HG02759 (cell line): Measurements from ENCODE around the gene ZNF211.

ENCODE experiments used
- ATAC-seq: cut with Tn5 transposase; IDR thresholded peaks from one replicate; pipeline ENCODE4 v1.9.1; 2021; ENCODE audit warnings: mild to moderate bottlenecking, moderate library complexity; ENCODE audit not compliant: unreplicated experiment

ZNF211 gene

DNA sequence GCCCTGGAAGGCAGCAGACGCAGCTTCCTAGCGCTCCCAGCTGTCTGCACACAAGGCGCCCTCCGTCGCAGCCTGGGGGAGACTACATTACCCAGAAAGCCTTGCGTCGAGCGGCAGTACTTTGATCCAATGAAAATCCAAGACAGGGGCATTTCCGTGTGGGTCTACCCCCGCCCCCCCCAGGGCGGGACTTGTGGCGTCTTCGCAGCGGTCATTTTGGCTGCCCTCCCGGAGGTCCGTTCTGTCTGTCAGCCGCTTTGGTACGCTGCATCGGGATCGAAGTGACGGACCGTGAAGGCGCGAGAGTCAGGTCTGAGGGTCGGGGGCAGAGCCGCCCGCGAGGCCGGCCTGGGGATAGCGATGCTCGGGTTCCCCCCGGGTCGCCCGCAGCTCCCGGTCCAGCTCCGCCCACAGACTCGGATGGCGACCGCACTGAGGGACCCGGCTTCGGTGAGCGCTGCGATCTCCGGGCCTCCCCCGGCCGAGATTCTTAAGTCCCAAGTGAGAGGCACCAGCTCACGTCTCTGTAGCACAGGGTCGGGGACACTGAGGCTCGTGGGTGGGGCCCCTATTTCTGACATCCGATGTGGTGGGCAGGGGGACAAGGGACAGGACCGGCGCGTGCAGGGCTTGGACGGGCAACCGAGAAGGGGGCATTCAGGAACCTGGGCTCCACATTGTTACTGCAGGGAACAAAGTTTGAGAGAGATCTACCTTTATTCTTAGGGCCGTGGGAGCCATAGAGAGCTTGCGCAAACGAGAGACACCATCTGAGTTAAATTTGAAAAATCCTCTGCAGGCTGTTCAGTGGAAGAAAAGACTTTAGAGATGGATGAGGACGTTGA lies at the start of gene ZNF211:
Gene ZNF211, plus strand, starts transcription at position 182 of the 845 bp plus-strand sequence. Its CDS starts 179 bp downstream, at position 361.
- peak; percentile 97 for ATAC-seq

DNA sequence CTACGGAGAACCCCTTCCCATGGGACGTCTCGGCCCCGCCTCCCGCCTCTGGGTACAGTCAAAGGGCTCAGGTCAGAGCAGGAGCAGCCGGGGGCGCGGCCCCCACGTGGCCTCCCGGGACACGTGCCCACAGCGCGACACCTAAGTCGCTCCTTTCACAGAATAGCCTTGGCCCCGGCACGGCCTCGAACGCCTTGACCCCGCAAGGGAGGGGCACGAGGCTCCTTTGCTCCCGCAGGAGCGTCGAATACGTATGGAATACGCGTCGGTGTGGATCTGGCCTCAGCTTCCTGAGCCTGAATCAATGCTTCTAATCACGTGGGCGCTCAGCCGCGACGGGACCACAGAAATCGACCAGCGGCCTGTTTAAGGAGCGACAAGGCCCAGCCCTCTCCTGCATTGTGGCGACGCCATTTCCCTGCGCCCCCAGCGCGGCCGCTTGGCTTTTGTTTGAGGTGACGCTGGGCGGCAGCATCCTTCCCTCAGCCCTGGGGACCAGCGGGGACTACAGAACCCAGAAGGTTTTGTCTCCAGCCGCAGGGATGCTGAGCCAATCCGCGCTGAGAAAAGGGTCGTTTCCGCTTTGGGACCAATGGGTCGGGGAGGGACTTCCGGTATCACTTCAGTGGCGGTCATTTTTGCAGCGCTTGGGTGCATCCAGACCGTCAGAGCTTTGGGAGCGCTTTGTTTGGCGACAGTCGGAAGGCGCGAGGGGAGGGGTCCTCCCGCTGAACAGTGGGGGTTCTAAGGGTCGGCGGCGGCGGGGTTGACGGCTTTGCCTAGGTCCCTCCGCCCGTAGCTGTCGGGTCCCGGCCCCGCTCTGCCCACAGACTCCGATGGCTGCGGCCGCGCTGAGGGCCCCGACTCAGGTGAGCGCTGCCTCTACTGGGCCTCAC lies 49.2 kb upstream of the ZNF211 start, which contains the start of gene ZIK1:
Gene ZIK1, plus strand, starts transcription at position 625 of the 896 bp plus-strand sequence. Its CDS starts 212 bp downstream, at position 837.
- peak; percentile 91 for ATAC-seq

DNA sequence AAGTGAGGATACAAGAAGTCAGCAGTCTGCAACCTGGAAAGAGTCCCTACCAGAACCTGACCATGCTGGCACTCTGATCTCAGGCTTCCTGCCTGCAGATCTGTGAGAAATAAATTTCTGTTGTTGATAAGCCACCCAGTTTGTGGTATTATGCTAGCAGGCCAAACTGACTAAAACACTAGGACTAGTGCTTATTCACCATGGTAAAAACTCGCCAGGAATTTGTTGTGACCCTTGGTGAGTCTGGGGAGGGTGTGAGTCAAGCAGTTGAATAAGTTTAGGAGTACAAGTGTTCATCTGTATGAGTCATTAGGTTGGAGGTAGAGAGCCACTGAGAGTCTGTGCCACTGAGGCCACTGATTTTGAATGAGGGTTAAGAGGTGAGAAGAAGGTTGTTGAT lies 45.4 kb upstream of the ZNF211 start:
- ATAC-seq = no peak

DNA sequence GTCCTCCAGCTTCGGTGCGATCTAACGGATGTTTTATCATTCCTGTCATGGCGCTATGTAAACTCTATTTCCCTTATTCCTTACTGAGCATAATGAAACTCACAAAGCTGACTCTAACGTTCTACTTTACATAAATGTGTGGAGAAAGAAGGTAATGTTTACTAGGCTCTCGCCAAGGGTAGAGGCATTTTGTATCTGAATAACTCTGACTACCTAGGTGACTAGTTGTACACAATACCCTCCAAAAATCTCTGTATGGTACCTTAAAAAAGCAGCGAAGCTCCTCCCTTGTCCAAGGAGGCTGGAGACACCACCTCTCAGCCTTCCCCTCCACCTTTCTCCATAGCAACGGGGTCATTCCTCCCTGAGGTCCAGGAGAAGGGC lies 33.6 kb upstream of the ZNF211 start:
- no peak for ATAC-seq

DNA sequence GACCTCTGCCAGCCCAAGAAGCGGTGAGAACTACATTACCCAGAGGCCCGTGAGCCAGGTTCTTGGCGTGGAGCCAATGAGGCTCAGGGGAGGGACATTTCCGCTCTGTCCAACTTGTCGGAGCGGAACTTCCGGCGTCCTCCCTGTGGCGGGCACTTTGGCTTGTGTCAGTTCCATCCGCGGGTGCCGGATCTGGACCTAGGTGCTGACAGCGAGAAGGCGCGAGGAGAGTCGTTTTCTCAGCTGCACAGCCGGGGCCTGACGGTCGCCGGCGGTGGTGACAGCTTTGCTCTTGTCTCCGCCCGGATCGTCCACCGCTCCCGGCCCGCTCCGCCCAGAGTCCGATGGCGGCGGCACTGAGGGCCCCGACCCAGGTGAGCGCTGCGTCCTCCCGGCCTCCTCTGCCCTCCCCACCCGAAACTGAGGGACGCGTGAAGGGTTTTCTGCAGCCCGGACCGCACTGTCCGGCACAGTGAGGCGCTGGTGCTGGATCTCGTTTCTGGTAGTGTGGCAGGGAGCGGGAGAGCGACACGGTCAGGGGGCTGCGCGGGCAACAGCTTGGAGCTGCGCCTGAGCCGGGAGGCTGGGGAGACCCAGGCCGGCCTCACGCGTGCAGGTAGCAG lies 33.1 kb upstream of the ZNF211 start, which contains the start of gene ZNF530:
Gene ZNF530, plus strand, starts transcription at position 125 of the 623 bp plus-strand sequence. CDS start 4,461 bp downstream, outside the sequence.
- peak; percentile 96 for ATAC-seq

DNA sequence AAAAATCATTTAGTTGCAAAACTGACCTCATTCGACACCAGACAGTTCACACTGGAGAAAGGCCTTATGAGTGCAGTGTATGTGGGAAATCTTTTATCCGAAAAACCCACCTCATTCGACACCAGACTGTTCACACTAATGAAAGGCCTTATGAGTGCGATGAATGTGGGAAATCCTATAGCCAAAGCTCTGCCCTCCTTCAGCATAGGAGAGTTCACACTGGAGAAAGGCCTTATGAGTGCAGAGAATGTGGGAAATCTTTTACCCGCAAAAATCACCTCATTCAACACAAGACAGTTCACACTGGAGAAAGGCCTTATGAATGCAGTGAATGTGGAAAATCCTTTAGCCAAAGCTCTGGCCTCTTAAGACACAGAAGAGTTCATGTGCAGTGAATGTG lies 26.0 kb upstream of the ZNF211 start:
- ATAC-seq = no peak

DNA sequence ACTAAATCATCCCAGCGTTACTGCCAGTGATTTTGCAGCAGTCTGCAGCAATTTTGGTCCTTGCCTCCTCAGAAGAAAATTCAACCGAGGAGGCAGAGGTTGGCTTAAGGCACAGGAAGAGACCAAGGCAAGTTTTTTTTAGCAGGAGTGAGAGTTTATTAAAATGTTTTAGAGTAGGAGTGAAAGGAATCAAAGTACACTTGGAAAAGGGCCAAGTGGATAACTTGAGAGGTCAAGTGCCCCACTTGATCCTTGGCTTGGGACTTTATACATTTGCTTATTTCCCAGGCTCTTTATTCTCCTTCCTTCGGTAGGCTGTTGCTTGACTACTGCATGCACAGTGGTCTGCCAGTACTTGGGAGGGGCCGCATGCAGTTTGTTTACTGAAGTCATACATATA lies 21.9 kb upstream of the ZNF211 start:
- no peak for ATAC-seq

DNA sequence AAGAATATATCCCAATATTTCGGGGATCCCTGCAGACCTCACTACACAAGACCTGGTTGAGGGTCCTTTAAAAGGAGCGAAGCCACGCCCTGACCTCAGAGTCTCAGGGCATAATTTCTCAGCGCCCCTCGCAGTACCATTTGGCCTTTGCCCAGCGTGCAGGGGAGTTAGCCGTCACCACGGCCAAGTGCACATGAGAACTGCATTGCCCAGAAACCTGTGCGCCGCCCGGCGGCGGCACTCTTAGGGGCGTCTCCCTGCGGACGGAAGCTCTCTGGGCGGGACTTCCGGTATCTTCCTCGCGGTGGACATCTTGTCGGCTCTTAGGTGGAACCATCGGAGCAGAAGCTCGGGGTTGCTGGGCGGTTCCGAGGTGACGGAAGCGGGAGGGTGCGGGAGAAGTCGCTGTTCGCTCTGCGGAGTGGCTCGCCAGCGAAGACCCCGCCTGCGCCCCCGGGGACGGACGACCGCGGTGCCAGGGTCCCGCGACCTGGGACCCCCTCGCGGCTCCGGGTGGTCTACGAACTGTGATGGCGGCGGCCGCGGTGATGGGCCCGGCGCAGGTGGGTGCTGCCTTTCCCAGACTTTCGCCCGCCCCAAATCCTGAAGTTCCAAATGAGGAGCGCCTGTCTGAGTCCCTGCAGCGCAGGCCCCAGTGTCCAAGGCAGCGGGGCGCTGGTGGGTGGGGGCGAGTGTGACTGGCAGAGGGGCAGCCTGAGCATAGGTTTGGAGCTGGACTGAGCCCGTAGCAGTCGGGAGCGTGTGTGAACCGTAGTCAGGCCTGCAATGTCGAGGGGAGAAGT lies 18.8 kb upstream of the ZNF211 start, which contains the start of gene ZNF134:
Gene ZNF134, plus strand, starts transcription at position 302 of the 803 bp plus-strand sequence. CDS start 5,227 bp downstream, outside the sequence.
- peak; percentile 99 for ATAC-seq

DNA sequence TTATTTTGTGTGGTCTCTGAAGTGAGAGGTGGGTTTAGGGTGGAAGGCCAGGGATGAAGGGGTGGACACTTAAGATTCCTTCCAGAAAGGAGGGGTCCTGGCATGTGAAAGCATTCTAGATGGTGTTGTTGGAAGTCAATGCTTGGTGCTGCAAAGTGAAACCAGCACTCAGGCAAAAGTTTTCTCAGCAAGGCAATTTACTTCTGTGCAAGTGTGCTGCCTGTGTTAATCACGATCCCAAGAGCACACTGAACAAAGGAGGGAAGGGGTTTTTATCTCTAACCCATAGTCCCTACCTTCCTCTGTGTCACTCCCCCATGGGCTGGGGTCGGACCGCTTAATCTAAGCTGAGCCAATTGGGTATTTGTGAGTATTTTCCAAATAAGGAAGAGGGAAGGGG lies 17.6 kb upstream of the ZNF211 start:
- ATAC-seq = no peak

DNA sequence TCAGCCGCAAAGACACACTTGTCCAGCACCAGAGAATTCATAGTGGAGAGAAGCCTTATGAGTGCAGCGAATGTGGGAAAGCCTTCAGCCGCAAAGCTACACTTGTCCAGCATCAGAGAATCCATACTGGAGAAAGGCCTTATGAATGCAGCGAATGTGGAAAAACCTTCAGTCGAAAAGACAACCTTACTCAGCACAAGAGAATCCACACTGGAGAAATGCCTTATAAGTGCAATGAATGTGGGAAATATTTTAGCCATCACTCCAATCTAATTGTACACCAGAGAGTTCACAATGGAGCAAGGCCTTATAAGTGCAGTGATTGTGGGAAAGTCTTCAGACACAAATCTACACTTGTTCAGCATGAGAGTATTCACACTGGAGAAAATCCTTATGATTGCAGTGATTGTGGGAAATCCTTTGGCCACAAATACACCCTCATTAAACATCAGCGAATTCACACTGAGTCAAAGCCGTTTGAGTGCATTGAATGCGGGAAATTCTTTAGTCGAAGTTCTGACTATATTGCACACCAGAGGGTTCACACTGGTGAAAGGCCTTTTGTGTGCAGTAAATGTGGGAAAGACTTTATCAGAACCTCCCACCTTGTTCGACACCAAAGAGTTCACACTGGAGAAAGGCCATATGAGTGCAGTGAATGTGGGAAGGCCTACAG lies 12.2 kb upstream of the ZNF211 start:
- no peak for ATAC-seq

DNA sequence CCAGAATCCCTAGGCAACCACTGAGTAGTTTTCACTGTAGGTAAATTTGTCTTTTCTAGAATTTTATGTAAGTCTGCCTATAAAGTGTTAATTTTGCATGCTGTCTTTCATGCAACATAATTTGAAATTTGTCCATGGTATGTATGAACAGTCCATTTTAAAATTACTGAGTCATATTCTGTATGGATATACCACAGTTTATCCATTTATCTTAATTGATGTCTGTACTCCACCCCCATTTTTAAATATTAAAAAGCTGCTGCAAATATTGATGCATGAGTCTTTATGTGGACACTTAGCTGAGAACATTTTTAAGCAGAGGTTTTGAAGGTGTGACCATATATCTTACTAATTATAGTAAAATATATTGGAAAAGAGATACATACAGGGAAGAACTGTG lies 9.9 kb upstream of the ZNF211 start:
- ATAC-seq = no peak

DNA sequence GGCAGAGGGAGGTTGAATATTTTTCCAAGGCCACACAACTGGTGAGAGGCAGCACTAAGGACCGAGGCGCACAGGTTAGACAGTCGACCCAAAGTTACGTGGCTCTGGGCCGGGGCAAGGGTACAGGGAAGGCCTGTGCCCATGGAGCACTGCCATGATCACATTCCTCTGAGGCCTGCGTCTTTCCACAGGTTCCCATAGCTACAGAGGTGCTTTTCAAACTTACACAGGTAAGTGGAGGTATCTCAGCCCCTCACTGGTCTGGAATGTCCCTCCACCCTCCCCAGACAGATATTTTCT lies 814 bp downstream of the ZNF211 start:
- ATAC-seq = no peak

DNA sequence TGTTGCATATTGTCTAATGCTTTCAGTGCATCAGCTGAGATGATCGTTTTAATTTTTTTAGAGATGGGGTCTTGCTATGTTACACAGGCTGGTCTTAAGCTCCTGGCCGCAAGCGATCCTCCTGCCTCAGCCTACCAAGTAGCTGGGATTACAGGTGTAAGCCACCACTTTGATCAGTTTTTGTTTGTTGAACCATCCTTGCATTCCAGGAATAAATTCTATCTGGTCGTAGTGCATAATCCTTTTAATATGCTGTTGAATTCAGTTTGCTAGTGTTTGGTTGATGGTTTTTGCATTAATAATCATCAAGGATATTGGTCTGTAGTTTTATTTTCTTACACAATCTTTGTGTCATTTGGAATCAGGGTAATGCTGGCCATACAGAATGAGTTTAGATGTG lies 4.4 kb downstream of the ZNF211 start:
- no peak for ATAC-seq

DNA sequence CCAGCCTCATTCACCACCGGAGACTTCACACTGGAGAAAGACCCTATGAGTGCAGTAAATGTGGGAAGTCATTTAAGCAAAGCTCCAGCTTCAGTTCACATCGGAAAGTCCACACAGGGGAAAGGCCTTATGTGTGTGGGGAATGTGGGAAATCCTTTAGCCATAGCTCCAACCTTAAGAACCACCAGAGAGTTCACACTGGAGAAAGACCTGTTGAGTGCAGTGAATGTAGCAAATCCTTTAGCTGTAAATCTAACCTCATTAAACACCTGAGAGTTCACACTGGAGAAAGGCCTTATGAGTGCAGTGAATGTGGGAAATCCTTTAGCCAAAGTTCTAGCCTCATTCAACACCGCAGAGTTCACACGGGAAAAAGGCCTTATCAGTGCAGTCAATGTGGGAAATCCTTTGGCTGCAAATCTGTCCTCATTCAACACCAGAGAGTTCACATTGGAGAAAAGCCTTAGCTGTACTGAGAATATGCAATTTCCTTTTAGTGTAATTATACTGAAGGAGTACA lies 8.8 kb downstream of the ZNF211 start:
- ATAC-seq = no peak

DNA sequence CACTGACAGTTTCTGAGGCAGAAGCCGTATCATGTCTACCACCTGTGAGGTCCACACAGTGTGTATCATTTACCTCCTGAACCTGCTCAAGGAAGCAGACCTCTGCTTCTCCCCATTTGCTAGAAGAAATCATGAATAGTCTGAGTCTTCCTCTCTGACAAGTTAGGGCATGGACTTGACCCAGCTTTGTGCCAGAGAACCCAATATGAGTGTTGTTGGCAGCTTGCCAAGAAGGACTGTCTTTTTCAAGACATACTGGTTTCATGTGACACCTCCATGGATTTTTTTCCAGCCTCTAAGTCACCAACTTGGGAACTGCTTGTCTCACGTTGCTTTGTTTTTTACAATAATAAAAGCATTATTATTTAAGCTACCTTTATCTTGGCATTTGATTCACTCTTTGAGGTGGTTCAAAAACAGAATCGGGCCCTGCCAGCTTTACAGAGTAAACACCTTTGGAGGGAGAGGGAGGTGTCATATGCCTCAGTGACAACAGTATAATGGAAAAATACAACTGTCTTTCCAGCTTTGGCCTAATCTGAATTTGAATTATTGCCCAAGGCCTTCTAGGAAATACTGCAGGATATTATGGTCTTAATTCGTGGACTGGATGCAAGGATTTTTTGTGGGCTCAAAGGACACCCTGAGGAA lies 9.6 kb downstream of the ZNF211 start:
- ATAC-seq = no peak

DNA sequence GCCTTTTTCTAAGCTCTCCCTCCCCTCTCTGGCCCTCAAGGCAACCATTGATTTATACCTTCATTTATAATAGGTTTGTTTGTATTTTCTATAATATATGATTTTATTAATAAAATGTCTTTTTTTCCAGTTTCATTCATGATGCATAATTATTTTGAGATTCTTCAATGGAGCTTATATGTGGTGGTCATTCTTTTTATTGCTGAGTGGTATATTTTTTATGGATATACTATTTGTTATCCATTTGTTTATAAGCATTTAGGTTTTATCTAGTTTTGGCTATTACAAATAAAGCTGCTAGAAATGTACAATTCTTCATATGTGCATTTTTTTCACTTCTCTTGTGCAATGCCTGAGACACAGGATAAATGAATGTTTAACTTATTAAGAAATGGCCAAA lies 10.8 kb downstream of the ZNF211 start:
- no peak for ATAC-seq

DNA sequence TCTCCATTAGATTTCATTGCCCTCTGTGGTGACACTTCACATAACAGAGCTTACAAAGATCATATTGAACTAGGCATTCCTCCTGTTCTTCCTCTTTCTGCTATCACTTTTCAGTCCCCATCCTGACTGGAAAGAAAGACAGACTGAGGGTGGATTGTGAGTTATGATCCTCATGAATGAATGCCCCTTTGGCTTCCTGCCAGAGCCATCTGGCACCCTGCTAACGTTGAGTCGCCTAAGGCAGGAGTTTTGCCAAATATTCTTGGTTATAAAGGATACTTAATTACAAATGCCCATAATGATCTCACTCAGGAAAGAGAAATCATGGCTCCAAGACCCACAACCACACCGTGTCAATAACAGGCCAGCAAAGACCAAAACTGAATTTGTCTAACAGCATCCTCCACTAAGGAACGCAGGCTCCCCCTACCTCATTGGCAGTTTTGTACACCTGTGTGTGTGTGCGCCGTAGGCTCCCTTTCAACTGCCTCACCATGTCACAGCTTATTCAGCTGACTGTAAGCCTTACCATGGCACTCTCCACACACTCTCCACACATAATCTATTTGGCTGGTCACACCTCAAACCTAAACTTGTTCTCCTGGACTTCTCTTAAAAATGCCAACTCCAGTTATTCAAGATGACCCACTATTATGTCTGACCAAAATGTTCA lies 15.5 kb downstream of the ZNF211 start:
- ATAC-seq = no peak

DNA sequence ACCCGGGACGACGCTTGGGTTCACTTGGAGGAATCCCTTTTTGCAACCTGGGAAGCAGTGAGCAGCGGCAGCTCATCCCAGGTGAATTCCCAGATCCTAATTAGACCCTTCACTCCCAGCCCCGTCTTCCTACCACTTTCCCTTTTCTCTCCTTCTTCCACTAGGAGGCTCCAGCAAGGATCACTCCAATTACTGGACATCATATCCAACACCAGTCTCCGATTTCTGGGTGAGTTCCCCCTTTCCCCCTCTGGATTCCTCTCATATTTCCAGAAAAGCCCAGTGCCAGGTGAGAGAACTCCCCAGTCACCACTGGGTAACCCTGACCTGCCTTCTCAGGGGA lies 18.7 kb downstream of the ZNF211 start:
- no peak for ATAC-seq

DNA sequence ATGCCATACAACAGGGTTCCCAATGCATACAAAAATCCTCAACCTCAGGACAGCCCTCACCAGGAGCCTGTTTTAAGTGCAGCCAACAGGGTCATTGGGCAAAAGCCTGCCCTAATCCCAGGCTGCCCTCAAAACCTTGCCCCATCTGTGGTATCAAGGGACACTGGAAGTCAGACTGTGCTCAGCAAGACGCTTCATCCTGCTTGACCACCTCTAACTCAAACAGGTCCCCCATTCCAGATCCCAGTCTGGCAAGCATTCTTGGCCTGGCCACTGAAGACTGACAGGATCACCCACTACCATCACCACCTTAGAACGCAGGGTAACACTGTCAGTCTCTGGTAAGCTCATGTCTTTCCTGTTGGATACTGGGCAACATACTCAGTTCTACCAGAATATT lies 20.7 kb downstream of the ZNF211 start:
- no peak for ATAC-seq
